CD14-positive monocyte (primary cell): ENCODE data around the gene MXI1. TPM values are rescaled to one million over a fixed set of nuclear protein-coding genes. Genes with fewer than 3 reads are reported as not detected.

Experiments used
- DNase-seq, 3 donors: peaks; one replicate each; pipeline ENCODE4 v3.0.0-alpha.2; 2011 to 2022
- H2AFZ ChIP-seq: 2 replicates; pipeline ENCODE4 v1.6.0; 2012; ENCODE audit warnings: mild to moderate bottlenecking, low read depth, low read length, inconsistent platforms; ENCODE audit not compliant: insufficient read depth, poor library complexity, severe bottlenecking
- H3K27ac ChIP-seq, 2 donors: 1 replicate in 1 of 2; 2 replicates in 1 of 2; pipeline ENCODE4 v1.5.1; 2012 to 2013; ENCODE audit warnings: low read length in 2 of 2, control low read depth in 1 of 2, inconsistent platforms in 1 of 2, low read depth in 1 of 2, mild to moderate bottlenecking in 1 of 2
- H3K27me3 ChIP-seq, 2 donors: one replicate each; pipeline versions ENCODE4 v1.6.0 to v1.6.1; 2011 to 2013; ENCODE audit warnings: low read length in 2 of 2; ENCODE audit not compliant: control insufficient read depth in 2 of 2, insufficient read depth in 2 of 2
- H3K36me3 ChIP-seq, 2 donors: replicated peaks in 1 of 2; 1 replicate in 1 of 2; 2 replicates in 1 of 2; pipeline versions ENCODE4 v1.5.1 to v1.6.1; 2012 to 2013; ENCODE audit warnings: low read length in 2 of 2, control low read depth in 1 of 2, inconsistent platforms in 1 of 2, mild to moderate bottlenecking in 1 of 2; ENCODE audit not compliant: insufficient read depth in 2 of 2, control insufficient read depth in 1 of 2
- H3K4me1 ChIP-seq, 2 donors: 1 replicate in 1 of 2; 2 replicates in 1 of 2; pipeline versions ENCODE4 v1.5.1 to v1.6.1; 2012 to 2013; ENCODE audit warnings: low read length in 2 of 2, control low read depth in 1 of 2, inconsistent platforms in 1 of 2, mild to moderate bottlenecking in 1 of 2, moderate library complexity in 1 of 2; ENCODE audit not compliant: insufficient read depth in 2 of 2, control insufficient read depth in 1 of 2
- H3K4me2 ChIP-seq: replicated peaks from 2 replicates; pipeline ENCODE3; 2012; ENCODE audit warnings: low read length, moderate library complexity, mild to moderate bottlenecking; ENCODE audit not compliant: poor library complexity, severe bottlenecking; ENCODE audit errors: extremely low read depth
- H3K4me3 ChIP-seq, 3 experiments: fragments of 200-600 bp in 1 of 3; sonication (generic) in 1 of 3; replicated peaks in 1 of 3; 1 replicate in 2 of 3; 2 replicates in 1 of 3; pipeline ENCODE4 v1.5.1; 2011 to 2013; ENCODE audit warnings: low read length in 3 of 3, mild to moderate bottlenecking in 3 of 3, control low read depth in 2 of 3, low read depth in 2 of 3, inconsistent platforms in 1 of 3, moderate library complexity in 1 of 3
- H3K79me2 ChIP-seq: 2 replicates; pipeline ENCODE4 v1.6.0; 2012; ENCODE audit warnings: mild to moderate bottlenecking, control low read depth, inconsistent platforms, low read length, moderate library complexity; ENCODE audit not compliant: insufficient read depth
- H3K9ac ChIP-seq: 2 replicates; pipeline ENCODE4 v1.6.0; 2017; ENCODE audit warnings: low read length, mild to moderate bottlenecking; ENCODE audit not compliant: insufficient read depth, poor library complexity, severe bottlenecking
- H3K9me3 ChIP-seq, 2 donors: replicated peaks in 1 of 2; 1 replicate in 1 of 2; 2 replicates in 1 of 2; pipeline versions ENCODE4 v1.5.1 to v1.6.1; 2012 to 2013; ENCODE audit warnings: low read length in 2 of 2, control low read depth in 1 of 2; ENCODE audit not compliant: control insufficient read depth in 1 of 2, insufficient read depth in 1 of 2
- H4K20me1 ChIP-seq: 2 replicates; pipeline ENCODE4 v1.6.0; 2012; ENCODE audit warnings: mild to moderate bottlenecking, low read length, control low read depth, moderate library complexity; ENCODE audit not compliant: insufficient read depth
- H3K27ac Mint-ChIP-seq, 7 donors: one replicate each; pipeline ENCODE4 v1.8.0; 2020; ENCODE audit warnings: mild to moderate bottlenecking in 7 of 7, mixed read lengths in 7 of 7, moderate library complexity in 6 of 7, inconsistent platforms in 2 of 7
- H3K27me3 Mint-ChIP-seq, 3 donors: one replicate each; pipeline ENCODE4 v1.8.0; 2021 to 2022; ENCODE audit warnings: low read depth in 3 of 3, mild to moderate bottlenecking in 3 of 3, mixed read lengths in 3 of 3, moderate library complexity in 3 of 3, inconsistent platforms in 1 of 3
- H3K36me3 Mint-ChIP-seq, 2 donors: one replicate each; pipeline ENCODE4 v1.8.0; 2020; ENCODE audit warnings: mixed read lengths in 2 of 2, inconsistent platforms in 1 of 2, mild to moderate bottlenecking in 1 of 2
- H3K4me1 Mint-ChIP-seq: one replicate; pipeline ENCODE4 v1.8.0; 2020; ENCODE audit warnings: mild to moderate bottlenecking, mixed read lengths
- H3K4me3 Mint-ChIP-seq, 2 donors: one replicate each; pipeline ENCODE4 v1.8.0; 2020; ENCODE audit warnings: mild to moderate bottlenecking in 2 of 2, mixed read lengths in 2 of 2, moderate library complexity in 1 of 2
- H3K9me3 Mint-ChIP-seq, 7 donors: one replicate each; pipeline ENCODE4 v1.8.0; 2020 to 2022; ENCODE audit warnings: mixed read lengths in 7 of 7, mild to moderate bottlenecking in 6 of 7, moderate library complexity in 6 of 7, inconsistent platforms in 2 of 7
- WGBS: methylation state at CpG from one replicate; pipeline ENCODE4 v1.1.5; 2013; ENCODE audit warnings: missing lambda C conversion rate; ENCODE audit not compliant: insufficient coverage; 5-methylcytosine and 5-hydroxymethylcytosine counted together
- intact Hi-C, 2 donors: fragments of 100-400 bp; cut with micrococcal nuclease; formaldehyde crosslinking; loops; one replicate each; pipeline versions ENCODE4 v1.15.0 to v1.15.1; 2023
- polyA plus RNA-seq, 3 donors: library from polyadenylated mRNA; depleted of rRNA in 1 of 3; unstranded in 2 of 3; stranded (reverse) in 1 of 3; fragments of 300-500 nt in 2 of 3; fragments of >200 nt in 1 of 3; fragmentation: Illumina TruSeq in 2 of 3; gene quantifications; 1 replicate in 2 of 3; 2 replicates in 1 of 3; pipeline ENCODE4 v1.2.3, GENCODE V29; 2012 to 2021
- TF ChIP-seq, protein P1 (sequence below): fragments of 200-600 bp; IDR thresholded peaks from one replicate; pipeline ENCODE4 v1.8.0; 2022; ENCODE audit warnings: antibody characterized with exemption, mild to moderate bottlenecking

Gene MXI1
- polyA plus RNA-seq, 3 donors, result 13.1 to 25.7 (median 21.6) TPM

DNA sequence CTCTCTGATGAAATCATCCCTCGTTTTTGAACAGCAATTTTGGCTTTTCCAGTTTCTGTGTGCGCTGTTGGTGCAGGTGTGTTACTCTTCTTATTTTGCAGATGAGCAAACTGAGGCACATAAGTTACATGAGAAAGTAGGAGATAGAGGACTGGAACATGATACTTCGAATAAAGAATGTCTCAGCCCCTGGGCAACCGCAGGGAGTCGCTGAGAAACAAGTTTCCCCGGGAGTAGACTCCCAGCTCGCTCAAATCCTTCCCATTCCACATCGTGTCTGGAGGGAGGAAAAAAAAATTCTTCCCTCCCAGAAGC, 18.0 kb downstream of the MXI1 start:
- Histone ChIP-seq H3K79me2 (peaks cover 35% of the 10 kb centered on the region), H3K4me3 (peak overlapping the region; percentile 42 to 99 (median 94)), H3K27me3 (no peaks in the 10 kb centered on the region), H3K9me3 (no peaks in the 10 kb centered on the region), H4K20me1 (peaks cover 15% of the 10 kb centered on the region), H2AFZ (peak overlapping the region; percentile 65), H3K36me3 (peaks cover 20 to 21% of the 10 kb centered on the region in 2 donors), H3K9ac (no peak overlapping the region), H3K4me2 (peak overlapping the region; percentile 94), H3K4me1 (peaks cover 34 to 35% of the 10 kb centered on the region in 2 donors), H3K27ac (peak overlapping the region; percentile 15 to 22)
- Mint-ChIP-seq H3K27me3 (peaks cover 0 to 3% (median 0%) of the 10 kb centered on the region in 3 donors), H3K27ac (peak overlapping the region in 6 of 7 donors; percentile 61 to 88 (median 82)), H3K4me1 (peaks cover 46% of the 10 kb centered on the region), H3K4me3 (peak overlapping the region; percentile 78 to 89), H3K36me3 (peaks cover 14 to 29% of the 10 kb centered on the region in 2 donors), H3K9me3 (peaks cover 0 to 2% (median 0%) of the 10 kb centered on the region in 7 donors)
- TF ChIP-seq, protein P1, sequence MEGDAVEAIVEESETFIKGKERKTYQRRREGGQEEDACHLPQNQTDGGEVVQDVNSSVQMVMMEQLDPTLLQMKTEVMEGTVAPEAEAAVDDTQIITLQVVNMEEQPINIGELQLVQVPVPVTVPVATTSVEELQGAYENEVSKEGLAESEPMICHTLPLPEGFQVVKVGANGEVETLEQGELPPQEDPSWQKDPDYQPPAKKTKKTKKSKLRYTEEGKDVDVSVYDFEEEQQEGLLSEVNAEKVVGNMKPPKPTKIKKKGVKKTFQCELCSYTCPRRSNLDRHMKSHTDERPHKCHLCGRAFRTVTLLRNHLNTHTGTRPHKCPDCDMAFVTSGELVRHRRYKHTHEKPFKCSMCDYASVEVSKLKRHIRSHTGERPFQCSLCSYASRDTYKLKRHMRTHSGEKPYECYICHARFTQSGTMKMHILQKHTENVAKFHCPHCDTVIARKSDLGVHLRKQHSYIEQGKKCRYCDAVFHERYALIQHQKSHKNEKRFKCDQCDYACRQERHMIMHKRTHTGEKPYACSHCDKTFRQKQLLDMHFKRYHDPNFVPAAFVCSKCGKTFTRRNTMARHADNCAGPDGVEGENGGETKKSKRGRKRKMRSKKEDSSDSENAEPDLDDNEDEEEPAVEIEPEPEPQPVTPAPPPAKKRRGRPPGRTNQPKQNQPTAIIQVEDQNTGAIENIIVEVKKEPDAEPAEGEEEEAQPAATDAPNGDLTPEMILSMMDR, result no peak
- intact Hi-C loops, result loop anchor here (2.0 to 5.0 kb wide), 3 partner anchors 15 to 57 kb away; no protein-coding TSS in a partner anchor
- WGBS, result 0% methylated on average over 1 of the region's 8 CpGs
- DNase-seq, result no peak

DNA sequence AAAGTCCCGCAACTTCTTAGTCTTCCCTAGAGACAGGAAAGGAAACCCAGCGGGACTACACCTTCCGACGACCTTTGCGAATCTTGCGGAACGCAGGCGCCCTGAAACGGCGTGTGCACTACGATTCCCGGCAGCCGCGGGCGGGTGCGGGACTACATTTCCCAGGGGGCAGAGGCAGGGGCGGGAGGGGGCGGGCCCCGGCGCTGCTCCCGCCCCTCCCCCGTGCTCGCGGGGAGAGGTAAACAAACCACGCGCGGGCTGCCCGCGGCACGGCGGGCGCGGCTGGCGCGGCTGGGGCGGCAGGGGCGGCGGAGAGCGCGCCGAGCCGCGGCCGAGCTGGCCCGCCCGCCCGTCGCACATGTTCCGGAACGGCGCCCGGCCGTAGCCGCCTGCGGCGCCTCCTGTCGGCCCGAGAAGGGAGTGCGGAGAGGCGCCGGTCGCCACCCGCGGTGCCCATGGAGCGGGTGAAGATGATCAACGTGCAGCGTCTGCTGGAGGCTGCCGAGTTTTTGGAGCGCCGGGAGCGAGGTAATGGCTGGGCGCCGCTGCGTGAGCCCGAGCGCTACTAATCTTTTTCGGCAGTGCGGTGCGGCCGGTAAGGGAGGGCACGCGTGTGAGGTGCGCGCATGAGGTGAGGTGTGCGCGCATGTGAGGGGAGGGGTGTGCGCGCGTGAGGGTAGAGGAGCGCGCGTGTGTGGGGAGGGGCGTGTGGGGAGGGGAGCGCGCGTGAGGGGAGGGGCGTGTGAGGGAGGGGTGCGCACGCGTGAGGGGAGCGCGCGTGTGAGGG, 18.5 kb downstream of the MXI1 start:
- WGBS, result under 1% methylated on average over 91 of the region's 103 CpGs
- no peaks in the 10 kb centered on the region for H3K27me3 ChIP-seq
- peak; percentile 82 to 84 (median 84) for DNase-seq
- H3K4me2 ChIP-seq, result peak overlapping the region; percentile 94
- peak overlapping the region; percentile 81 for H2AFZ ChIP-seq
- H3K4me3 Mint-ChIP-seq, result peak overlapping the region; percentile 94 to 95
- H3K4me3 ChIP-seq, result peak overlapping the region; percentile 94 to 99 (median 97)
- H3K9me3 Mint-ChIP-seq, result peaks cover 0 to 2% (median 0%) of the 10 kb centered on the region in 7 donors
- TF ChIP-seq, protein P1, result peak; percentile 57
- H3K27ac ChIP-seq, result peak overlapping the region; percentile 70 to 71
- no peaks in the 10 kb centered on the region for H3K9me3 ChIP-seq
- peaks cover 14 to 27% of the 10 kb centered on the region in 2 donors for H3K36me3 Mint-ChIP-seq
- H3K79me2 ChIP-seq, result peaks cover 37% of the 10 kb centered on the region
- peak overlapping the region; percentile 62 for H3K9ac ChIP-seq
- H4K20me1 ChIP-seq, result peaks cover 15% of the 10 kb centered on the region
- H3K4me1 Mint-ChIP-seq, result peaks cover 41% of the 10 kb centered on the region
- H3K36me3 ChIP-seq, result peaks cover 20 to 21% of the 10 kb centered on the region in 2 donors
- peak overlapping the region; percentile 83 to 96 (median 91) for H3K27ac Mint-ChIP-seq
- no peaks in the 10 kb centered on the region for H3K27me3 Mint-ChIP-seq
- H3K4me1 ChIP-seq, result peaks cover 33 to 34% of the 10 kb centered on the region in 2 donors
- intact Hi-C loops, result loop anchor here (2.0 to 5.0 kb wide), 4 partner anchors 15 to 87 kb away; no protein-coding TSS in a partner anchor
